B cell (primary cell): ENCODE measurements around the gene CLCF1. TPM values are rescaled to one million over a fixed set of nuclear protein-coding genes. Genes with fewer than 3 reads are reported as not detected.

Experiments
- ATAC-seq: fragments of 200-7000 bp; cut with Tn5 transposase; one replicate; pipeline ENCODE4 v1.10.0; 2021; ENCODE audit warnings: low read depth, mild to moderate bottlenecking, moderate number of reproducible peaks, moderate library complexity
- CTCF ChIA-PET: fragments of 350-600 bp; sonication (Branson Sonifier 250); formaldehyde crosslinking; loops from one replicate; lab custom pipeline; 2021; ENCODE audit warnings: antibody characterized with exemption, inconsistent platforms; lab: Charles Lee
- POLR2A ChIA-PET: fragments of 350-600 bp; sonication (Branson Sonifier 250); formaldehyde crosslinking; loops from one replicate; lab custom pipeline; 2021; ENCODE audit warnings: antibody characterized with exemption; lab: Charles Lee
- DNase-seq: peaks from one replicate; pipeline ENCODE4 v3.0.0; 2013
- H2AFZ ChIP-seq: 2 replicates; pipeline ENCODE4 v1.6.1; 2012; ENCODE audit warnings: mild to moderate bottlenecking, low read depth, low read length; ENCODE audit not compliant: insufficient read depth, poor library complexity, severe bottlenecking
- H3K27ac ChIP-seq, 2 donors: 1 replicate in 1 of 2; 2 replicates in 1 of 2; pipeline ENCODE4 v1.5.1; 2012 to 2013; ENCODE audit warnings: low read length in 2 of 2, mild to moderate bottlenecking in 2 of 2, moderate library complexity in 1 of 2
- H3K27me3 ChIP-seq, 4 experiments: fragments of 200-600 bp in 1 of 4; sonication (generic) in 1 of 4; replicated peaks in 1 of 4; 1 replicate in 2 of 4; 2 replicates in 2 of 4; pipeline versions ENCODE4 v1.6.1 to v1.7.0; 2013 to 2016; ENCODE audit warnings: low read length in 3 of 4, mild to moderate bottlenecking in 2 of 4, mixed read lengths in 1 of 4, moderate library complexity in 1 of 4; ENCODE audit not compliant: insufficient read depth in 4 of 4, control insufficient read depth in 3 of 4; ENCODE audit errors: control extremely low read depth in 1 of 4
- H3K36me3 ChIP-seq, 2 experiments: replicated peaks in 1 of 2; 1 replicate in 1 of 2; 2 replicates in 1 of 2; pipeline versions ENCODE4 v1.6.1 to v1.7.1; 2013; ENCODE audit warnings: low read length in 1 of 2; ENCODE audit not compliant: insufficient read depth in 2 of 2, control insufficient read depth in 1 of 2; ENCODE audit errors: control extremely low read depth in 1 of 2, extremely low read depth in 1 of 2
- H3K4me1 ChIP-seq, 2 donors: fragments of 200-600 bp in 1 of 2; sonication (generic) in 1 of 2; 1 replicate in 1 of 2; 2 replicates in 1 of 2; pipeline versions ENCODE4 v1.5.1 to v1.6.1; 2013 to 2017; ENCODE audit warnings: low read length in 2 of 2; ENCODE audit not compliant: control insufficient read depth in 2 of 2, insufficient read depth in 2 of 2
- H3K4me2 ChIP-seq: replicated peaks from 2 replicates; pipeline ENCODE3; 2012; ENCODE audit warnings: mild to moderate bottlenecking, low read depth, low read length; ENCODE audit not compliant: poor library complexity, severe bottlenecking
- H3K4me3 ChIP-seq, 5 experiments: fragments of 200-600 bp in 1 of 5; sonication (generic) in 1 of 5; 1 replicate in 3 of 5; 2 replicates in 2 of 5; pipeline versions ENCODE4 v1.5.1 to v1.7.0; 2011 to 2016; ENCODE audit warnings: low read length in 4 of 5, mild to moderate bottlenecking in 4 of 5, low read depth in 2 of 5, control low read depth in 1 of 5, moderate library complexity in 1 of 5; ENCODE audit not compliant: insufficient read depth in 1 of 5; ENCODE audit errors: control extremely low read depth in 1 of 5, extremely low read depth in 1 of 5
- H3K79me2 ChIP-seq: fragments of 200-600 bp; sonication (generic); one replicate; pipeline ENCODE4 v1.6.0; 2016; ENCODE audit warnings: low read length; ENCODE audit not compliant: control insufficient read depth, insufficient read depth
- H3K9ac ChIP-seq: fragments of 200-600 bp; sonication (generic); 2 replicates; pipeline ENCODE4 v1.6.1; 2017; ENCODE audit warnings: mild to moderate bottlenecking, low read length, moderate library complexity
- H3K9me3 ChIP-seq, 3 donors: one replicate each; pipeline versions ENCODE4 v1.6.1 to v1.7.1; 2013; ENCODE audit warnings: low read length in 2 of 3; ENCODE audit not compliant: control insufficient read depth in 2 of 3, insufficient read depth in 1 of 3; ENCODE audit errors: control extremely low read depth in 1 of 3
- H4K20me1 ChIP-seq: 2 replicates; pipeline ENCODE4 v1.6.0; 2012; ENCODE audit warnings: mild to moderate bottlenecking, low read length; ENCODE audit not compliant: insufficient read depth, control insufficient read depth, poor library complexity, severe bottlenecking
- H3K27ac Mint-ChIP-seq: one replicate; pipeline ENCODE4 v1.8.0; 2021; ENCODE audit warnings: mixed read lengths
- H3K27me3 Mint-ChIP-seq: one replicate; pipeline ENCODE4 v1.8.0; 2021; ENCODE audit warnings: mixed read lengths
- H3K4me1 Mint-ChIP-seq: one replicate; pipeline ENCODE4 v1.8.0; 2021; ENCODE audit warnings: mixed read lengths
- H3K4me3 Mint-ChIP-seq: one replicate; pipeline ENCODE4 v1.8.0; 2021; ENCODE audit warnings: mixed read lengths
- H3K9me3 Mint-ChIP-seq: one replicate; pipeline ENCODE4 v1.8.0; 2022; ENCODE audit warnings: mixed read lengths; ENCODE audit not compliant: insufficient read depth
- CTCF ChIP-seq: fragments of 200-600 bp; IDR thresholded peaks from one replicate; pipeline ENCODE4 v1.8.0; 2022; ENCODE audit warnings: antibody characterized with exemption, mild to moderate bottlenecking
- EZH2 ChIP-seq: IDR thresholded peaks from 2 replicates; pipeline ENCODE4 v1.6.1; 2012; ENCODE audit warnings: borderline replicate concordance, low read depth, mild to moderate bottlenecking, moderate library complexity, low read length; ENCODE audit not compliant: insufficient read depth, poor library complexity, severe bottlenecking
- WGBS: methylation state at CpG from one replicate; pipeline ENCODE4 v1.1.5; 2013; ENCODE audit warnings: missing lambda C conversion rate; ENCODE audit not compliant: insufficient coverage; 5-methylcytosine and 5-hydroxymethylcytosine counted together
- intact Hi-C: fragments of 100-400 bp; cut with micrococcal nuclease; formaldehyde crosslinking; loops from one replicate; pipeline ENCODE4 v1.10.0; 2022
- polyA plus RNA-seq: library from polyadenylated mRNA; depleted of rRNA; stranded (reverse); fragments of >200 nt; gene quantifications from 2 replicates; pipeline ENCODE4 v1.2.3, GENCODE V29; 2012
- total RNA-seq, 2 donors: library from RNA; stranded (reverse); fragments of 120-200 nt in 1 of 2; gene quantifications; 1 replicate in 1 of 2; 2 replicates in 1 of 2; pipeline versions ENCODE4 v1.2.3 to v1.2.4, GENCODE V29; 2013 to 2022

Gene CLCF1
- total and polyA plus RNA-seq, 2 donors (not counting 1 experiment from before 2014, with no cell fraction given), result 29.1 to 44.6 TPM

DNA sequence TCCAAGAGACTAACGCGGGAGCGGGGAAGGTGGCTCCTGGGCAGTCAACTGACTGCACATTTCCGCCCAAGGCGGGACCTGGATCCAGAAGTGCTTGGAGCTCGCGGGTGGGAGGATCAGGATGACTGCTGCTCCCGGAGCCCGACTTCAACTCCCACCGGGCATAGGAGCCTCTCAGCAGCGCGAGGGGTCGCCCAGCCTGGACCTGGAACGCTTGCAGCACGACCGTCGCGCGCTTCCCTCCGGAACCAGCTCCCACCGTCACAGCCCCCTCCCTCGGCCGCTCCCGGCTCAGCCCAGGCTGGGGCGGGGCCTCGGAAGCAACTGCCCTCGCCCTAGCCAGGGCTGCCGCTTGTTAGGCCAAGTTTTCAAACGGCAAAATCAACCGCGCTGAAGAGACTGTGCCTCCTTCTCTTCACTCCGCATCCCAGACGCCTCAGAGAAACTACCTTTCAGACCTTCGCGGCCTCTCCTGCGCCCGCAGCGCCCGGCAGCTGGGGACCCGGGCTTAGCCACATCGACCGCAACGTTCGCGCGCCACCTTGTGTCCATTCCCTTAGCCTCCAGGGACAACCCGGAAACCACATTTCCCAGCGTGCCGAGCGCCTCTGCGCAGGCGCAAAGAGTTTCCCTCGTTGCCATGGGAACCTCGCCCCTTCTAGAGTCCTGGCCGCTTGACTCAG is 56.1 kb downstream of the CLCF1 start:
- no peaks in the 10 kb centered on the region for H3K27me3 Mint-ChIP-seq
- Histone ChIP-seq H3K4me2 (peak overlapping the region; percentile 99), H3K9me3 (no peaks in the 10 kb centered on the region), H3K27me3 (no peaks in the 10 kb centered on the region), H3K36me3 (peaks cover 0 to 1% of the 10 kb centered on the region in 2 experiments), H3K9ac (peak overlapping the region; percentile 85), H3K4me1 (peaks cover 22 to 33% of the 10 kb centered on the region in 2 donors), H4K20me1 (no peaks in the 10 kb centered on the region), H3K27ac (peak overlapping the region; percentile 46 to 78), H3K4me3 (peak overlapping the region; percentile 77 to 92 (median 87)), H2AFZ (peak overlapping the region; percentile 99), H3K79me2 (peaks cover 41% of the 10 kb centered on the region)
- ChIA-PET CTCF (interaction anchor here (0.8 to 10.5 kb wide), 32 partner anchors 13 to 236 kb away, joined by 3 to 229 read pairs (median 7); partner anchors contain the start of genes ANKRD13D, GRK2, POLD4 and PPP1CA), POLR2A (interaction anchor here (0.6 to 2.4 kb wide), 18 partner anchors 8 to 134 kb away, joined by 3 to 22 read pairs (median 6); partner anchors contain the start of genes ANKRD13D, CLCF1 and POLD4)
- no peaks in the 10 kb centered on the region for H3K9me3 Mint-ChIP-seq
- DNase-seq (peak; percentile 99), ATAC-seq (peak; percentile 83)
- WGBS, result under 1% methylated on average over 55 of the region's 55 CpGs
- peaks cover 21% of the 10 kb centered on the region for H3K4me1 Mint-ChIP-seq
- H3K27ac Mint-ChIP-seq, result peak overlapping the region; percentile 97
- H3K4me3 Mint-ChIP-seq, result peak overlapping the region; percentile 89
- intact Hi-C loops, result loop anchor here (1.0 kb wide), 8 partner anchors 28 to 236 kb away; partner anchors contain the start of genes ANKRD13D, GRK2 and POLD4
- TF ChIP-seq EZH2, result no peak
- TF ChIP-seq CTCF, result peak; percentile 81

GRCh38 chr11:67316882-67317204 is 56.6 kb downstream of the CLCF1 start:
- peaks cover 23 to 35% of the 10 kb centered on the region in 2 donors for H3K4me1 ChIP-seq
- H3K4me3 ChIP-seq, result peak overlapping the region; percentile 77 to 92 (median 87)

More at GRCh38 chr11:67316882-67317204, 56.6 kb downstream of the CLCF1 start:
- Histone ChIP-seq H3K36me3 (peaks cover 0 to 1% of the 10 kb centered on the region in 2 experiments), H3K27ac (peak overlapping the region; percentile 46 to 78), H2AFZ (peak overlapping the region; percentile 99), H3K9ac (peak overlapping the region; percentile 85), H4K20me1 (no peaks in the 10 kb centered on the region), H3K9me3 (no peaks in the 10 kb centered on the region), H3K4me2 (peak overlapping the region; percentile 99), H3K27me3 (no peaks in the 10 kb centered on the region), H3K79me2 (peaks cover 38% of the 10 kb centered on the region)
- Mint-ChIP-seq H3K4me3 (peak overlapping the region; percentile 89), H3K27ac (peak overlapping the region; percentile 97), H3K9me3 (no peaks in the 10 kb centered on the region), H3K27me3 (no peaks in the 10 kb centered on the region), H3K4me1 (peaks cover 23% of the 10 kb centered on the region)
- POLR2A ChIA-PET, result interaction anchor here (0.6 to 2.4 kb wide), 16 partner anchors 23 to 167 kb away, joined by 3 to 22 read pairs (median 6); partner anchors contain the start of genes ANKRD13D, CLCF1 and POLD4
- intact Hi-C loops, result loop anchor here (1.0 kb wide), 8 partner anchors 28 to 236 kb away; partner anchors contain the start of genes ANKRD13D, GRK2 and POLD4
- CTCF ChIA-PET, result interaction anchor here (0.7 to 10.5 kb wide), 28 partner anchors 13 to 235 kb away, joined by 3 to 229 read pairs (median 7); partner anchors contain the start of genes ANKRD13D, GRK2, POLD4 and PPP1CA
- ATAC-seq (no peak), DNase-seq (no peak)
- WGBS, result no CpG with 5 or more reads among the region's 10 CpGs
- TF ChIP-seq EZH2, result no peak
- no peak for TF ChIP-seq CTCF
